Liver (tissue), 3 donors: ENCODE data around the gene RELL2.

Experiments used
- CTCF ChIP-seq: fragments of 150-350 bp; IDR thresholded peaks from 2 replicates; pipeline ENCODE4 v1.5.1; 2017; ENCODE audit warnings: improper control_type of control experiment, low read depth, low read length; ENCODE audit not compliant: missing input control
- EGR1 ChIP-seq, 2 donors: IDR thresholded peaks; 2 replicates each; pipeline ENCODE4 v1.6.1; 2016 to 2018; ENCODE audit warnings: antibody characterized with exemption in 2 of 2, low read depth in 2 of 2
- FOXA1 ChIP-seq: IDR thresholded peaks from 2 replicates; pipeline ENCODE4 v1.6.1; 2016; ENCODE audit warnings: antibody characterized with exemption
- FOXA2 ChIP-seq: IDR thresholded peaks from 2 replicates; pipeline ENCODE4 v1.6.1; 2016; ENCODE audit warnings: antibody characterized with exemption
- HNF4A ChIP-seq, 2 donors: conservative IDR thresholded peaks; 2 replicates each; pipeline ENCODE4 v1.6.1; 2016; ENCODE audit warnings: antibody characterized with exemption in 2 of 2, mild to moderate bottlenecking in 2 of 2
- JUND ChIP-seq, 2 donors: IDR thresholded peaks; 2 replicates each; pipeline ENCODE4 v1.6.1; 2016; ENCODE audit warnings: antibody characterized with exemption in 2 of 2
- MAX ChIP-seq: IDR thresholded peaks from 2 replicates; pipeline ENCODE4 v1.6.1; 2016; ENCODE audit warnings: antibody characterized with exemption
- RAD21 ChIP-seq, 2 donors: IDR thresholded peaks; 2 replicates each; pipeline ENCODE4 v1.6.1; 2016; ENCODE audit warnings: antibody characterized with exemption in 2 of 2, mild to moderate bottlenecking in 2 of 2
- REST ChIP-seq: IDR thresholded peaks from 2 replicates; pipeline ENCODE4 v1.6.1; 2016; ENCODE audit warnings: antibody characterized with exemption, mild to moderate bottlenecking
- SP1 ChIP-seq: IDR thresholded peaks from 2 replicates; pipeline ENCODE4 v1.6.1; 2018; ENCODE audit warnings: antibody characterized with exemption, mild to moderate bottlenecking
- TAF1 ChIP-seq: conservative IDR thresholded peaks from 2 replicates; pipeline ENCODE4 v1.6.1; 2016; ENCODE audit warnings: antibody characterized with exemption, mild to moderate bottlenecking
- YY1 ChIP-seq: IDR thresholded peaks from 2 replicates; pipeline ENCODE4 v1.6.1; 2016; ENCODE audit warnings: antibody characterized with exemption, mild to moderate bottlenecking
- ZBTB33 ChIP-seq: IDR thresholded peaks from 2 replicates; pipeline ENCODE4 v1.6.1; 2016; ENCODE audit warnings: antibody characterized with exemption
- donor health status: healthy.
- donor health status: healthy.

- TF ChIP-seq CTCF (no peak), SP1 (no peak), FOXA2 (no peak), EGR1 (IDR thresholded peaks at IDR 0.05; ENCODE audit: low read depth in 2 of 2) (no peak), TAF1 (no peak), MAX (no peak), RAD21 (IDR thresholded peaks at IDR 0.05) (no peak), ZBTB33 (no peak), YY1 (no peak), HNF4A (conservative IDR thresholded peaks at IDR 0.05) (no peak), FOXA1 (no peak), REST (no peak), JUND (IDR thresholded peaks at IDR 0.05) (no peak)
Observed at GRCh38 chr5:141640698-141641097, 3.9 kb downstream of the RELL2 start.
